Stimulated activated CD8-positive, alpha-beta memory T cell treated with anti-CD3 and anti-CD28 coated beads, Interleukin-7, amount 100 ng/mL, for 4 hours (primary cell): ENCODE measurements around the gene PTK7.

ENCODE experiments used
- DNase-seq, 2 donors: peaks; one replicate each; pipeline ENCODE4 v3.0.0-alpha.2; 2020; ENCODE audit warnings: low read depth in 2 of 2

The PTK7 gene

DNA sequence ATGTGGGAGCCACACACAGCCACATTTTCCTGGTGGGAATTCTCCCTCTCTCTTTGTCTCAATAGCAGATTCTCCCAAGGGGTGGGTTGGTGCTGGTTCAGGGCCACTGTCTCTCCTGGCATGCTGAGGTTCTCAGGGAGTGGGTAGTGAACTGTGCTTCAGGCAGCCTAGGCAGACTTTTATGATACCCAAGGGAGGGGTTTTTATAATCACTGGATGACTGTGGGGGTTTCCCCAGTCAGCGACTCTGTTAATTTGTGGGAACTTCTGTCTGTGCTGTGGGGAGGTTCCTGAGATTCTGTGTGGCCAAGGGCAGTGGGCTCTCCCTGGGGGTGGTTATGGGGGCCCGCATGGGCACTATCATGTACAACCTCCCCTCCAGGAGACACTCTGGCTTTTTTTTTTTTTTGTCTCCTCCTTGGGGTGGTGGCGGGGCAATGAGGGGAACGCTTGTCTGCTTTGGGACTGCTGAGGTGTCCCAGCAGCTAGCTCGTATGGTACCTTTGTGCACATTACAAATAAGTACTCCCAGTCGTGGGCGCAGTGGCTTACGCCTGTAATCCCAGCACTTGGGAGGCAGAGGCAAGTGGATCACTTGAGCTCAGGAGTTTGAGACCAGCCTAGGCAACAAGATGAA lies 10.0 kb downstream of the PTK7 start:
- DNase-seq, result no peak

- DNase-seq, result no peak
Observed at GRCh38 chr6:43088654-43089056, 12.5 kb downstream of the PTK7 start.

DNA sequence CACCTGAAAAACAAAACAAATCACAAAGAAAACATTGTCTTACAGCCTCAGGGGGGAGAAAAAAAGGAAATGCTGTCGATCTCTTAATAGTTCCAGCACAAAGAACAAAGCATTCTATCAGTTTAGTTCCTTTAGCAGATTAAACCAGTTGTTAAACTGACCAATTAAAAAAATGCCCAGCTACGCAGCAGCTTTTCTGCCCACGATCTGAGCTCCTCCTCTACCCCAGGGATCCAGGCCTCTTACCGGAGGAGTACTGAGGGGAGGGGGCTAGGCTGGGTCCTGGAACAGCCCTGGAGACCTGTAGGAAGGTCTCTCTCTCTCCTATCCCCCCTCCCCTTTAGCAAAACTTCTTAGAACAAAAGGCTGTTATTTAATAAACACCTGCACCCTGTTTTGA lies 13.4 kb downstream of the PTK7 start:
- no peak for DNase-seq

- DNase-seq, result no peak
Observed at GRCh38 chr6:43089874-43090558, 13.9 kb downstream of the PTK7 start.

DNA sequence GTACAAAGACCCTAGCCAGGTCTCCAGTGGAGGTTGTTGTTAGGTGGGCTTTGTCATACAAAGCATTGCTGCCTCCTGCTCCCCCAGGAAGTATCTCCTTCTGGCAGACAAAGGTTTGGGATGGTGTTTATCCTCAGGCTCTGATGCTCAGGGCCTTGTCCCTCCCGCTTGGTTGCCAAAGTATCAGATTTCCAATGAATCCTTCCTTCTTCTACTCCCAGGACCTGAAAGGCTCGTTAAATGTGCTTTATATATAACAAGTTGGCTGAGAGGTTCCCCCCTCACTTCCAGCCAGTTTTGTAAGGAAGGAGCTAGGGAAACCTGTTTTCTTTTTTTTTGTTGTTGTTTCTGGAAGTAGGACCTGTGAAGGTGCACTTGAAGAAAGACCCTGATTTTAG lies 14.4 kb downstream of the PTK7 start:
- no peak for DNase-seq

GRCh38 chr6:43091020-43091419 lies 14.9 kb downstream of the PTK7 start:
- no peak for DNase-seq

DNA sequence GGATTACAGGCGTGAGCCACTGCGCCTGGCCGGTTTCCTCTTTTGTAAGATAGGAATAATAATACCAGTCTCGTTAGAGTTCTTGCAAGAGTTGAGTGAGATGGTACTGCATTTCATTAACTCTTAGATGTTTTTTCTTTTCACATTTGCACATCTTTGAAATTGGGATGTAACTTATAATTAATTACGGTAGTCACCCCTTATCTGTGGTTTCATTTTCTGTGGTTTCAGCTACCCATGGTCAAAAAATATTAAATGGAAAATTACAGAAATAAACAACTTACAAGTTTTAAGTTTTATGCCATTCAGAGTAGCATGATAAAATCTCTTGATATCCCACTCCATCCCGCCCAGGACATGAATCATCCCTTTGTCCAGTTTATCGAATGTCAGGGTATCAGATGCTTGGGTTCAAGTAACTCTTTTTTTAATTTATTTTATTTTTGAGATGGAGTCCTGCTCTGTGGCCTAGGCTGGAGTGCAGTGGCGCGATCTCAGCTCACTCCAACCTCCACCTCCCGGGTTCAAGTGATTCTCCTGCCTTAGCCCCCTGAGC lies 15.4 kb downstream of the PTK7 start:
- no peak for DNase-seq

DNA sequence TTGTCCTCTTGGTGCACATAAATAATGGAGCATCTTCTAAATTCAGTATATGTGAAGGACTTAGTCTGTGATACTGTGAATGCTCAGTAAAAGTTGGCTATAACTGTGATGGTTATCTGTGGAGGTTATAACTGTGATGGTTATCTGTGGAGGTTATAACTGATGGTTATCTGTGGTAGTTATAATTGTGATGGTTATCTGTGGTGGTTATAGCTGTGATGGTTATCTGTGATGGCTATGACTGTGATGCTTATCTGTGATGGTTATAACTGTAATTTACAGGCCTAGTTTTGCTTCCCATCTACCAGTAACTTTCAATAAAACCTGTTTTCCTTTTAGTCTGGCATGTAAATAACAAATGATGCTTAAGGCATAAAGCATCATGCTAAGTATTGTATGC lies 16.5 kb downstream of the PTK7 start:
- DNase-seq, result no peak

- no peak for DNase-seq
Observed at GRCh38 chr6:43093436-43094289, 17.5 kb downstream of the PTK7 start.

- no peak for DNase-seq
Observed at GRCh38 chr6:43095939-43096338, 19.8 kb downstream of the PTK7 start.

DNA sequence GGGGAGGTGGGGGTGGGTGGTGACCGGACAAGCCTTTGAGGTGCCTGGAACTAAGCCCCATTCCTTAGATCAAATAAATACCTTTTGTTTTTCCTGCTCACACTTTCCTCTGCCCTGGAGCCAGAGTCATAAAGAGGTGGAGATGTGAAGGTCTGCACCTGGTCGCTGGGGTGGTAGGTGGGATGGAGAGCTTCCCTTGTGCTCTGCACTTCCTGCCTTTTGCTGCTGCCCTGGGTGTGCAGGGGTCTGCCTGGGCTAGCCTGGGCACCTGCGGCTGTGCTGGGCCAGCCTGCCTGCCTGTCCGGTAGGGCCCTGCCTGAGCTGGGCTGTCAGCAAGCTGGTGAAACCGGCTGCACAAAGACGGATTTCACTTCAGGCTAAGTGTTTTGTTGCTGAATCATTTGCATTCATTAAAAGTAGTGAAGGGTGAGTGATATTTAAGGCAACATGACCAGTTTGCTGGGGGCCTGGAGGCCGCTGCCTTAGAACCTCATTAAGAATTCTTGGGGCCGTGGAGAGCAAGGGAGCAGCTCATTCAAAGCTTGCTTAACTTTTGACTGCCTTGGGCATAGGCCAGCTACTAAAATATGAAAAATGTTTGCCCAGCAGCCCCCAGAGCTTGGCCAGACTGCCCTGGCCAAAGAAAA lies 20.5 kb downstream of the PTK7 start:
- no peak for DNase-seq

- no peak for DNase-seq
Observed at GRCh38 chr6:43097098-43097489, 21.0 kb downstream of the PTK7 start.

DNA sequence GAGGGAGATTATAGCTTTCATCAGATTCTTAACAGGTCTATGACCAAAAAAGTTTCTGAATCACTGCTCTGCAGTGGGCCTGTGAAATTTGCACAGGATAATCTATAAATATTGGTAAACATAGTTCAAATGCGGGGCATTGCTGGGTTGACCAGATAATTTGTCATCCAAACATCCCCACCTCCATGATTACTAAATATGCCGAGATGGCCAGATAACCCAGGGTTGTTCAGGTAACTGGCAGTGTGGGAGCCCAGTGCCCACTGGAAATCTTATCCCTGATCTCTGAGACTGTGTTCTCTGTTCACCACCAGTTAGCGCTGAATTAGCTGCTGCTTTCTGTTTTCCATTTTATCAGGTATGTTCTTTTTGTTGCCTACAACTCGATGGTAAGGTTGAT lies 21.4 kb downstream of the PTK7 start:
- no peak for DNase-seq

DNA sequence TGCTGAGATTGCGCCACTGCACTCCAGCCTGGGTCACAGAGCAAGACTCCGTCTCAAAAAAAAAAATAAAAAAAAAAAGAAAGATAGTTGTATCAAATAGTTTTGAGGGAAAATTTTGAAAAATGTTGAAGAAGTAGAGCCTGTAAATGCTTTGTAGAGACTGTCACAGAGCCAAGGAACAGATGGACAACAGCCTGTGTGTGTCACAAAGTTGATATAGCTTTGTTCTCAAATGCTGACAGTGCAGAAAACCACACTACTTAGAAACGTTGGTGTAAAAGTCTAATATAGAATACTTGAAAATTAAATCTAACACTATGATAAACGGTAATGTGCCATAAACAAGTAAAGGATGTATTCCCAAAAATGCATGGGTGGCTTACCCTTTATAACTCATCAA lies 25.4 kb downstream of the PTK7 start:
- DNase-seq, result no peak

DNA sequence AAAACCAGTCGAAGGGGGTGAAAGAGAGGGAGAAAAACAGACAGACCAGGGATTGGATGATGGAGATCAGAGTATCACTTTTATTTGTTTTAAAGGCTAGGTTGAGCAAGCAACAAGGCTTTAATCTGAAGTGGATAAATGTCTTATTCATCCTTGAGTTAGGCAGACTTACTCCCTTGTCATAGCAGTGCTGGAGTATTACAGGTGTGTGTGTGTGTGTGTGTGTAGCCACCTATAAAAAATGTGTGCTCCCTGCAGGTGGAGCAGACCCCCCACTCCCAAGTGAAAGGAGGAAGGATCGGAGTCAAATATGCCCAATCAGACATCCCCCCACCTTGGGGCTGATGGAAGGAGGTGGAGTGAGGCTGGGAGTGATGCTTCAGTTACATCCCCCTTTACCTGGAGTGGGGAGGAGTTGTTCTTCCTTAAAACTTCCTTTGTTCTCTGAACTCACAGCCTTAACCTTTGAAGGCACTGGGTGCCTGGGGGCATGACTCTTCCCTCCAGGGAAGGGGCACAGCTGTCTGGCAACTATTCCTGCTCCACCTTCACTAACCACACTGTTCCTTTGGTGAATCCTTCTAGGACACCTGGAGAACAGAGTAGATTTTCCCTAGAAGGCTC lies 27.3 kb downstream of the PTK7 start:
- no peak for DNase-seq

GRCh38 chr6:43105538-43106222 lies 29.6 kb downstream of the PTK7 start:
- no peak for DNase-seq

GRCh38 chr6:43107344-43108062 lies 31.4 kb downstream of the PTK7 start:
- no peak for DNase-seq

DNA sequence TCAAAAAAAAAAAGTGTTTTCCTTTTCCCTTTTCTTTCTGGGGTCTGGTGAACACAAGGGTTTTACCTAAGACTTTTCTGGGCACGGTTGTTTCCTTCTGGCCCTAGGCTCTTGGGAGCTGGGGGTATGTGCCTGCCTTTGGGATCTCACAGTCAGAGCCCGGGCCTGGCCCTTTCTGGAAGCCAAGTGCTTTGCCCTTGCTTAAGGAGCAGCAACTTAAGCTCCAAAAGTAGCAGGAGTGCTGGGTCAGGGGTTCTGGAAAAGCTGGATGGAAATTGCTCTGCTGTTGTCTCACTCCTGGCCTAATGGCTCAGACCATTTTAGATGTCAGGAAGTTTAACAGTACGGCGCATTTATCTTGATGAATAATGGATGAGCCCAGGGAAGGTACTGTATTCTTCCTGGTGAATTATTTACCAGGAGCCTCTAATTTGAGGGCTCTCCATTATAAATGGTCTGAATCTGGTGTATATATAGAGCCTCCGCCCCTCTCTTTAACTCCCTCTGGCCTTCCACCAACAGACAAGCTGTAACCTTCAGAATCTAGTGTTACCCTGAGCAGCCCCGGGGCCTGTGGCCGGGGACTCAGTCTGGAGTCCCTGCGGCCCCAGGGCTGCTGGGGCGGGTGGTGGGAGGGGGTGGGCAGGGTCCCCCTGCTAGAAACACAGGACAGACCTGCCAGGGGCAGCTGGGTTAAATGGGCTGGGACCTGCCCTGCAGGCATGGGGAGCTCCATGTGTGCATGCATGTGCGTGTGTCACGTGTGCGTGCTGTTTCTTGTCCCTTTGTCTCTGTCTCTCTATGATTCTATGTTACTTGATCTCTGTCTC lies 37.5 kb downstream of the PTK7 start:
- DNase-seq, result no peak

GRCh38 chr6:43115365-43115764 lies 39.3 kb downstream of the PTK7 start:
- DNase-seq, result no peak
